ENCODE measurements around the gene VWCE. TPM values are rescaled to one million over a fixed set of nuclear protein-coding genes. Genes with fewer than 3 reads are reported as not detected.

Gene VWCE
- total RNA-seq, 1 experiment from 2014 or later, result 17.7 TPM

GRCh38 chr11:61337706-61338470 is 42.8 kb upstream of the VWCE start:
- intact Hi-C loops (cut with micrococcal nuclease; ENCODE audit: unreplicated experiment), result loop anchor here (2.0 kb wide), 1 partner anchor 55 kb away; the partner anchor contains the start of gene TMEM216
- BruUV-seq (replicated peaks), result no TSS peak
- CTCF ChIA-PET, result interaction anchor here (0.8 to 5.7 kb wide), 2 partner anchors 47 to 295 kb away, joined by 3 to 175 read pairs; no protein-coding TSS in a partner anchor
- Histone ChIP-seq H3K9me3 (no peaks in the 10 kb centered on the region), H3K36me3 (ENCODE audit: control insufficient read depth, insufficient read depth, low read length) (no peaks in the 10 kb centered on the region; the same call in none of the 2 replicates), H3K4me1 (peaks cover 13% of the 10 kb centered on the region), H3K4me3 (ENCODE audit: low read depth, low read length) (no peak overlapping the region), H3K27me3 (replicated peaks; ENCODE audit: control insufficient read depth, insufficient read depth, low read length) (no peaks in the 10 kb centered on the region)
- Mint-ChIP-seq H3K9me3 (ENCODE audit: unreplicated experiment) (no peaks in the 10 kb centered on the region), H3K27me3 (ENCODE audit: insufficient read depth, unreplicated experiment) (no peaks in the 10 kb centered on the region), H3K4me1 (ENCODE audit: low read depth, unreplicated experiment) (no peaks in the 10 kb centered on the region), H3K36me3 (ENCODE audit: insufficient read depth, unreplicated experiment) (peaks cover 17% of the 10 kb centered on the region), H3K27ac (ENCODE audit: unreplicated experiment) (no peak overlapping the region), H3K4me3 (ENCODE audit: unreplicated experiment) (no peak overlapping the region)
- TF ChIP-seq, protein P1, sequence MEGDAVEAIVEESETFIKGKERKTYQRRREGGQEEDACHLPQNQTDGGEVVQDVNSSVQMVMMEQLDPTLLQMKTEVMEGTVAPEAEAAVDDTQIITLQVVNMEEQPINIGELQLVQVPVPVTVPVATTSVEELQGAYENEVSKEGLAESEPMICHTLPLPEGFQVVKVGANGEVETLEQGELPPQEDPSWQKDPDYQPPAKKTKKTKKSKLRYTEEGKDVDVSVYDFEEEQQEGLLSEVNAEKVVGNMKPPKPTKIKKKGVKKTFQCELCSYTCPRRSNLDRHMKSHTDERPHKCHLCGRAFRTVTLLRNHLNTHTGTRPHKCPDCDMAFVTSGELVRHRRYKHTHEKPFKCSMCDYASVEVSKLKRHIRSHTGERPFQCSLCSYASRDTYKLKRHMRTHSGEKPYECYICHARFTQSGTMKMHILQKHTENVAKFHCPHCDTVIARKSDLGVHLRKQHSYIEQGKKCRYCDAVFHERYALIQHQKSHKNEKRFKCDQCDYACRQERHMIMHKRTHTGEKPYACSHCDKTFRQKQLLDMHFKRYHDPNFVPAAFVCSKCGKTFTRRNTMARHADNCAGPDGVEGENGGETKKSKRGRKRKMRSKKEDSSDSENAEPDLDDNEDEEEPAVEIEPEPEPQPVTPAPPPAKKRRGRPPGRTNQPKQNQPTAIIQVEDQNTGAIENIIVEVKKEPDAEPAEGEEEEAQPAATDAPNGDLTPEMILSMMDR (IDR thresholded peaks at IDR 0.05; ENCODE audit: insufficient read depth in 1 of 2, low read depth in 1 of 2, low read length in 1 of 2, severe bottlenecking in 1 of 2, unreplicated experiment in 1 of 2), result no peak
- no peak for DNase-seq
- POLR2A ChIA-PET, result no interaction called here

GRCh38 chr11:61336171-61336935 is 41.2 kb upstream of the VWCE start:
- TF ChIP-seq, protein P1 (IDR thresholded peaks at IDR 0.05; ENCODE audit: insufficient read depth in 1 of 2, low read depth in 1 of 2, low read length in 1 of 2, severe bottlenecking in 1 of 2, unreplicated experiment in 1 of 2), result peak; percentile 93 to 99
- Mint-ChIP-seq H3K27me3 (ENCODE audit: insufficient read depth, unreplicated experiment) (no peaks in the 10 kb centered on the region), H3K36me3 (ENCODE audit: insufficient read depth, unreplicated experiment) (peaks cover 26% of the 10 kb centered on the region), H3K4me1 (ENCODE audit: low read depth, unreplicated experiment) (peaks cover 10% of the 10 kb centered on the region), H3K27ac (ENCODE audit: unreplicated experiment) (no peak overlapping the region), H3K9me3 (ENCODE audit: unreplicated experiment) (no peaks in the 10 kb centered on the region), H3K4me3 (ENCODE audit: unreplicated experiment) (no peak overlapping the region)
- CTCF ChIA-PET, result interaction anchor here (0.5 to 5.7 kb wide), 21 partner anchors 10 to 918 kb away, joined by 3 to 175 read pairs (median 5); partner anchors contain the start of genes CPSF7, CYB561A3, SDHAF2 and TMEM138
- POLR2A ChIA-PET, result interaction anchor here (0.6 to 1.9 kb wide), 8 partner anchors 19 to 93 kb away, joined by 3 to 21 read pairs (median 4); partner anchors contain the start of genes CYB561A3, TMEM138 and TMEM216
- BruUV-seq (replicated peaks), result no TSS peak
- peak; percentile 79 to 92 for DNase-seq
- intact Hi-C loops (cut with micrococcal nuclease; ENCODE audit: unreplicated experiment), result loop anchor here (1.0 to 2.0 kb wide), 2 partner anchors 49 to 56 kb away; partner anchors contain the start of gene TMEM216
- Histone ChIP-seq H3K9me3 (no peaks in the 10 kb centered on the region), H3K4me1 (peaks cover 13% of the 10 kb centered on the region), H3K36me3 (ENCODE audit: control insufficient read depth, insufficient read depth, low read length) (no peaks in the 10 kb centered on the region; the same call in none of the 2 replicates), H3K4me3 (ENCODE audit: low read depth, low read length) (no peak overlapping the region), H3K27me3 (replicated peaks; ENCODE audit: control insufficient read depth, insufficient read depth, low read length) (no peaks in the 10 kb centered on the region)

DNA sequence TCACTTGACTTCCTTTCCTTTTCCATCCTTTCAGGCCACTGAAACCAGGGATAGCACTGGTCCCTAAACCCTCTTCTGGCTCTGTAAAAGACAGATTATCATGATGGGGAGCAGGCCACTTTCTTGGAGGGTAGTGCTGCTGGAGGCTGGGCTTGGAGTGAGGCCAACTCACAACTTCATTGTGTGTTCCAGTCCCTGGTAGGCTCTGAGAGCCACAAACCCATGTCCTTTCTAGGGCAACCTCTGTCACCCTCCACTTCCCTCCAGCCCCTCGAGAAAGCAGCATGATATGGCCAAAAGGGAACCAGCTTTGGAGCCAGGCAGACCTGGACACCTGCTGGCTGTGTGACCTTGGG is 40.2 kb upstream of the VWCE start:
- Histone ChIP-seq H3K27me3 (replicated peaks; ENCODE audit: control insufficient read depth, insufficient read depth, low read length) (no peaks in the 10 kb centered on the region), H3K36me3 (ENCODE audit: control insufficient read depth, insufficient read depth, low read length) (no peaks in the 10 kb centered on the region; the same call in 1 of the 2 replicates), H3K9me3 (no peaks in the 10 kb centered on the region), H3K4me1 (peaks cover 13% of the 10 kb centered on the region), H3K4me3 (ENCODE audit: low read depth, low read length) (no peak overlapping the region)
- ChIA-PET POLR2A (interaction anchor here (1.5 kb wide), 1 partner anchor 50 kb away, joined by 8 read pairs; no protein-coding TSS in a partner anchor), CTCF (interaction anchor here (0.7 to 5.7 kb wide), 9 partner anchors 11 to 480 kb away, joined by 3 to 175 read pairs (median 7); partner anchors contain the start of genes CPSF7, CYB561A3, SDHAF2 and TMEM138)
- no peak overlapping the region for H3K27ac Mint-ChIP-seq (ENCODE audit: unreplicated experiment)
- peaks cover 12% of the 10 kb centered on the region for H3K4me1 Mint-ChIP-seq (ENCODE audit: low read depth, unreplicated experiment)
- no TSS peak for BruUV-seq (replicated peaks)
- TF ChIP-seq, protein P1 (IDR thresholded peaks at IDR 0.05; ENCODE audit: insufficient read depth in 1 of 2, low read depth in 1 of 2, low read length in 1 of 2, severe bottlenecking in 1 of 2, unreplicated experiment in 1 of 2), result no peak
- H3K36me3 Mint-ChIP-seq (ENCODE audit: insufficient read depth, unreplicated experiment), result peaks cover 33% of the 10 kb centered on the region
- intact Hi-C loops (cut with micrococcal nuclease; ENCODE audit: unreplicated experiment), result no loop called here
- no peaks in the 10 kb centered on the region for H3K27me3 Mint-ChIP-seq (ENCODE audit: insufficient read depth, unreplicated experiment)
- no peak overlapping the region for H3K4me3 Mint-ChIP-seq (ENCODE audit: unreplicated experiment)
- H3K9me3 Mint-ChIP-seq (ENCODE audit: unreplicated experiment), result no peaks in the 10 kb centered on the region
- DNase-seq, result no peak

All from Caco-2 (cell line).